B cell (primary cell): ENCODE data around the gene ASTN2.

Experiments used
- CTCF ChIP-seq: fragments of 200-600 bp; IDR thresholded peaks from one replicate; pipeline ENCODE4 v1.8.0; 2022; ENCODE audit warnings: antibody characterized with exemption, mild to moderate bottlenecking
- EZH2 ChIP-seq: IDR thresholded peaks from 2 replicates; pipeline ENCODE4 v1.6.1; 2012; ENCODE audit warnings: borderline replicate concordance, low read depth, mild to moderate bottlenecking, moderate library complexity, low read length; ENCODE audit not compliant: insufficient read depth, poor library complexity, severe bottlenecking

- no peak for TF ChIP-seq CTCF
- TF ChIP-seq EZH2: no peak
Measured at GRCh38 chr9:116693233-116693731, 721.6 kb downstream of the ASTN2 start.
